ENCODE results near the gene AK1.

GRCh38 chr9:127841087-127841835 is 36.2 kb downstream of the AK1 start:
- TF ChIP-seq CREB1 (CRISPR knock-in tag; IDR thresholded peaks at IDR 0.05; ENCODE audit: low read depth) (no peak), CTCF (conservative IDR thresholded peaks at IDR 0.05; ENCODE audit: low read depth in 2 of 2) (no peak), REST (IDR thresholded peaks at IDR 0.05; ENCODE audit: unreplicated experiment) (no peak), EZH2 (IDR thresholded peaks at IDR 0.05; ENCODE audit: low read depth, unreplicated experiment) (no peak), POLR2AphosphoS5 (IDR thresholded peaks at IDR 0.05; ENCODE audit: low read depth) (no peak), EZH2phosphoT487 (IDR thresholded peaks at IDR 0.05; ENCODE audit: unreplicated experiment) (no peak), ZNF114 (CRISPR knock-in tag; IDR thresholded peaks at IDR 0.05) (no peak), ETS1 (IDR thresholded peaks at IDR 0.05) (no peak), JUNB (IDR thresholded peaks at IDR 0.05; ENCODE audit: unreplicated experiment) (no peak), NANOG (IDR thresholded peaks at IDR 0.05; ENCODE audit: borderline replicate concordance) (no peak), STAT1 (IDR thresholded peaks at IDR 0.05; ENCODE audit: unreplicated experiment) (no peak), ZNF331 (CRISPR knock-in tag; IDR thresholded peaks at IDR 0.05; ENCODE audit: low read depth) (no peak)

All from GM23338 (cell line).